ENCODE data around the gene LAPTM5. TPM values are rescaled to one million over a fixed set of nuclear protein-coding genes. Genes with fewer than 3 reads are reported as not detected.

LAPTM5 gene
- total and polyA plus RNA-seq, 2 donors (not counting 1 experiment from before 2014, with no cell fraction given), result 1,384 to 1,519 TPM

GRCh38 chr1:30764939-30765555 is 7.5 kb upstream of the LAPTM5 start:
- Histone ChIP-seq H3K4me1 (ENCODE audit: control insufficient read depth in 2 of 2, insufficient read depth in 2 of 2, low read length in 2 of 2) (peaks cover 45 to 54% of the 10 kb centered on the region in 2 donors), H3K9me3 (ENCODE audit: control extremely low read depth in 1 of 3, control insufficient read depth in 2 of 3, insufficient read depth in 1 of 3, low read length in 2 of 3) (no peaks in the 10 kb centered on the region), H3K27ac (ENCODE audit: low read length in 2 of 2) (no peak overlapping the region), H3K36me3 (replicated peaks in 1 of 2; ENCODE audit: control extremely low read depth in 1 of 2, control insufficient read depth in 1 of 2, extremely low read depth in 1 of 2, insufficient read depth in 2 of 2, low read length in 1 of 2) (no peaks in the 10 kb centered on the region), H3K4me3 (ENCODE audit: control extremely low read depth in 1 of 5, extremely low read depth in 1 of 5, insufficient read depth in 1 of 5, low read depth in 2 of 5, low read length in 4 of 5) (no peak overlapping the region), H3K27me3 (replicated peaks in 1 of 4; ENCODE audit: control extremely low read depth in 1 of 4, control insufficient read depth in 3 of 4, insufficient read depth in 4 of 4, low read length in 3 of 4) (no peaks in the 10 kb centered on the region), H4K20me1 (ENCODE audit: control insufficient read depth, insufficient read depth, low read length, poor library complexity, severe bottlenecking) (no peaks in the 10 kb centered on the region), H3K9ac (ENCODE audit: low read length) (no peak overlapping the region), H2AFZ (ENCODE audit: insufficient read depth, low read depth, low read length, poor library complexity, severe bottlenecking) (no peak overlapping the region), H3K79me2 (ENCODE audit: control insufficient read depth, insufficient read depth, low read length) (peaks cover 22% of the 10 kb centered on the region), H3K4me2 (replicated peaks; ENCODE audit: low read depth, low read length, poor library complexity, severe bottlenecking) (no peak overlapping the region)
- Mint-ChIP-seq H3K27me3 (no peaks in the 10 kb centered on the region), H3K9me3 (ENCODE audit: insufficient read depth) (no peaks in the 10 kb centered on the region), H3K4me1 (peaks cover 66% of the 10 kb centered on the region), H3K27ac (peak overlapping the region; percentile 78), H3K4me3 (no peak overlapping the region)
- ChIA-PET CTCF (interaction anchor here (4.4 to 27.3 kb wide), 2 partner anchors 13 to 31 kb away, joined by 29 to 769 read pairs; partner anchors contain the start of gene MATN1), POLR2A (interaction anchor here (1.2 to 2.0 kb wide), 2 partner anchors 14 to 46 kb away, joined by 4 to 5 read pairs; no protein-coding TSS in a partner anchor)
- peak; percentile 2 for ATAC-seq (ENCODE audit: low read depth)
- intact Hi-C loops (cut with micrococcal nuclease), result no loop called here
- 93% methylated on average over 13 of the region's 18 CpGs for WGBS (ENCODE audit: insufficient coverage)
- no peak for TF ChIP-seq EZH2 (IDR thresholded peaks at IDR 0.05; ENCODE audit: borderline replicate concordance, insufficient read depth, low read depth, low read length, poor library complexity, severe bottlenecking)
- no peak for TF ChIP-seq CTCF (IDR thresholded peaks at IDR 0.05)
- DNase-seq, result peak; percentile 24

DNA sequence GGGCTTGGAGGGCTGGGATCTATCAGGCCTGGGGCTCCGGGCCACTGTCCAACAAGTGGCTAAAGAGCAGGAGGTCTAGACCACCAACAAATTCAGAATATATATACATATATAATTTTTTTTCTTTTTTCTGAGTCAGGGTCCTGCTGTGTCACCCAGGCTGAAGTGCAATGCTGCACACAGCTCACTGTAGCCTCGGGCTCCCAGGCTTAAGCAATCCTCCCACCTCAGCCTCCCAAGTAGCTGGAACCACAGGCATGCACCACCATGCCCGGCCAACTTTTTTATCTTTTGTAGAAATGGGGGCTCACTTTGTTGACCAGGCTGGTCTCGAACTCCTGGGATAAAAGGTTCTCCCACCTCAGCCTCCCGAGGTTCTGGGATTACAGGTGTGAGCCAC is 6.8 kb upstream of the LAPTM5 start:
- intact Hi-C loops (cut with micrococcal nuclease), result no loop called here
- no peak overlapping the region for H2AFZ ChIP-seq (ENCODE audit: insufficient read depth, low read depth, low read length, poor library complexity, severe bottlenecking)
- H3K36me3 ChIP-seq (replicated peaks in 1 of 2; ENCODE audit: control extremely low read depth in 1 of 2, control insufficient read depth in 1 of 2, extremely low read depth in 1 of 2, insufficient read depth in 2 of 2, low read length in 1 of 2), result no peaks in the 10 kb centered on the region
- DNase-seq (no peak), ATAC-seq (ENCODE audit: low read depth) (no peak)
- WGBS (ENCODE audit: insufficient coverage), result 97% methylated on average over 4 of the region's 5 CpGs
- POLR2A ChIA-PET, result no interaction called here
- peaks cover 51 to 60% of the 10 kb centered on the region in 2 donors for H3K4me1 ChIP-seq (ENCODE audit: control insufficient read depth in 2 of 2, insufficient read depth in 2 of 2, low read length in 2 of 2)
- H3K4me1 Mint-ChIP-seq, result peaks cover 71% of the 10 kb centered on the region
- no peak overlapping the region for H3K4me2 ChIP-seq (replicated peaks; ENCODE audit: low read depth, low read length, poor library complexity, severe bottlenecking)
- no peaks in the 10 kb centered on the region for H4K20me1 ChIP-seq (ENCODE audit: control insufficient read depth, insufficient read depth, low read length, poor library complexity, severe bottlenecking)
- no peak overlapping the region for H3K27ac ChIP-seq (ENCODE audit: low read length in 2 of 2)
- no peaks in the 10 kb centered on the region for H3K27me3 ChIP-seq (replicated peaks in 1 of 4; ENCODE audit: control extremely low read depth in 1 of 4, control insufficient read depth in 3 of 4, insufficient read depth in 4 of 4, low read length in 3 of 4)
- no peaks in the 10 kb centered on the region for H3K27me3 Mint-ChIP-seq
- H3K4me3 Mint-ChIP-seq, result no peak overlapping the region
- no peak for TF ChIP-seq EZH2 (IDR thresholded peaks at IDR 0.05; ENCODE audit: borderline replicate concordance, insufficient read depth, low read depth, low read length, poor library complexity, severe bottlenecking)
- TF ChIP-seq CTCF (IDR thresholded peaks at IDR 0.05), result no peak
- no peaks in the 10 kb centered on the region for H3K9me3 ChIP-seq (ENCODE audit: control extremely low read depth in 1 of 3, control insufficient read depth in 2 of 3, insufficient read depth in 1 of 3, low read length in 2 of 3)
- H3K9ac ChIP-seq (ENCODE audit: low read length), result no peak overlapping the region
- no peak overlapping the region for H3K4me3 ChIP-seq (ENCODE audit: control extremely low read depth in 1 of 5, extremely low read depth in 1 of 5, insufficient read depth in 1 of 5, low read depth in 2 of 5, low read length in 4 of 5)
- peak overlapping the region; percentile 78 for H3K27ac Mint-ChIP-seq
- CTCF ChIA-PET, result interaction anchor here (2.4 to 27.3 kb wide), 3 partner anchors 10 to 31 kb away, joined by 8 to 769 read pairs (median 312); partner anchors contain the start of gene MATN1
- H3K79me2 ChIP-seq (ENCODE audit: control insufficient read depth, insufficient read depth, low read length), result peaks cover 28% of the 10 kb centered on the region
- H3K9me3 Mint-ChIP-seq (ENCODE audit: insufficient read depth), result no peaks in the 10 kb centered on the region

Data from B cell (primary cell).